Effector memory CD4-positive, alpha-beta T cell (primary cell): ENCODE results near the gene GPRASP1.
A peak's percentile ranks its signal among the peaks of the same experiment; 100 is the strongest.

Experiments
- DNase-seq, 3 donors: peaks; one replicate each; pipeline ENCODE4 v3.0.0-alpha.2; 2020
- H3K27ac ChIP-seq: 2 replicates; pipeline ENCODE4 v1.7.0; 2013; ENCODE audit warnings: mild to moderate bottlenecking, low read length, moderate library complexity; ENCODE audit not compliant: insufficient read depth, poor library complexity, severe bottlenecking
- H3K27me3 ChIP-seq: replicated peaks from 2 replicates; pipeline ENCODE4 v1.7.0; 2013; ENCODE audit warnings: mild to moderate bottlenecking, low read length; ENCODE audit not compliant: insufficient read depth, control insufficient read depth, poor library complexity, severe bottlenecking
- H3K36me3 ChIP-seq: 2 replicates; pipeline ENCODE4 v1.7.0; 2013; ENCODE audit warnings: mild to moderate bottlenecking, low read length, moderate library complexity; ENCODE audit not compliant: control insufficient read depth, insufficient read depth
- H3K4me1 ChIP-seq: 2 replicates; pipeline ENCODE4 v1.7.0; 2013; ENCODE audit warnings: low read length, mild to moderate bottlenecking; ENCODE audit not compliant: control insufficient read depth, insufficient read depth, poor library complexity, severe bottlenecking
- H3K4me3 ChIP-seq: 2 replicates; pipeline ENCODE4 v1.7.0; 2013; ENCODE audit warnings: low read length, low read depth, mild to moderate bottlenecking; ENCODE audit not compliant: insufficient read depth, poor library complexity, severe bottlenecking
- H3K9me3 ChIP-seq: 2 replicates; pipeline ENCODE4 v1.7.0; 2013; ENCODE audit warnings: mild to moderate bottlenecking, low read length, moderate library complexity; ENCODE audit not compliant: control insufficient read depth
- total RNA-seq, 3 donors: gene quantifications; one replicate each; lab custom pipeline; 2026; lab: John Stamatoyannopoulos, UW

GPRASP1 gene
- 92.1 to 113 (median 96.0) reads per million in 3 donors for total RNA-seq

GRCh38 chrX:102651242-102652011 lies at the start of gene GPRASP1:
Gene GPRASP1 (plus strand): TSS chrX:102651483. CDS start chrX:102653914, 2,431 bp downstream.
- Histone ChIP-seq H3K36me3 (no peaks in the 10 kb centered on the region), H3K9me3 (no peaks in the 10 kb centered on the region), H3K27me3 (no peaks in the 10 kb centered on the region), H3K27ac (peak within 1 kb of the TSS; percentile 67), H3K4me3 (peak within 1 kb of the TSS; percentile 71), H3K4me1 (peaks cover 5% of the 10 kb centered on the region)
- DNase-seq, result peak; percentile 44 to 56 (median 50)

- H3K9me3 ChIP-seq, result no peaks in the 10 kb centered on the region
- H3K4me1 ChIP-seq, result no peaks in the 10 kb centered on the region
- DNase-seq, result no peak
- no peak overlapping the region for H3K27ac ChIP-seq
- no peaks in the 10 kb centered on the region for H3K27me3 ChIP-seq
- no peaks in the 10 kb centered on the region for H3K36me3 ChIP-seq
- H3K4me3 ChIP-seq, result no peak overlapping the region
Observed at GRCh38 chrX:102604327-102604726, 47.0 kb upstream of the GPRASP1 start.

- DNase-seq, result no peak
- no peaks in the 10 kb centered on the region for H3K4me1 ChIP-seq
- H3K4me3 ChIP-seq, result no peak overlapping the region
- no peaks in the 10 kb centered on the region for H3K36me3 ChIP-seq
- H3K27ac ChIP-seq, result no peak overlapping the region
- no peaks in the 10 kb centered on the region for H3K27me3 ChIP-seq
- no peaks in the 10 kb centered on the region for H3K9me3 ChIP-seq
Observed at GRCh38 chrX:102606115-102606514, 45.2 kb upstream of the GPRASP1 start.

- no peaks in the 10 kb centered on the region for H3K4me1 ChIP-seq
- H3K27me3 ChIP-seq, result no peaks in the 10 kb centered on the region
- DNase-seq, result no peak
- no peaks in the 10 kb centered on the region for H3K9me3 ChIP-seq
- no peak overlapping the region for H3K4me3 ChIP-seq
- no peaks in the 10 kb centered on the region for H3K36me3 ChIP-seq
- no peak overlapping the region for H3K27ac ChIP-seq
Observed at GRCh38 chrX:102610905-102611304, 40.4 kb upstream of the GPRASP1 start.

DNA sequence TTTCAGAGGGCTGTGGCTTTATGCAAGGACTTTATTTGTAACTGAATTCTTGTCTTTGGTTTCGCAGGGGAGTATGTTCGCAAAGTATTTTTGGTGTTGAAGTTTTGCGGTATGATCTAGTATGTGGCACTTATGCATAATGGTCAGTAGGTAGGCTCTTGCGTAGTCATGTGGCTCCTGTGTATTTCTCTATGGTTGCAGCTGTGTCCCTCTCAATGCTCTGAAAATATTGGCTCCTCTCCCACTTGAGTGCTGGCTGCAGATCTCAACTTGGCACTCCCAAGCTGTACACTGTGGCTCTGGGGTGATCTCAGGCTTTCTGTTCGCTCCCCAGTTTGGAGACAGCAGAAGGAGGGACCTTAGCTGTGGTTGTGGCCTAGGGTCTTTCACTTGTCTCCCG lies 27.2 kb upstream of the GPRASP1 start:
- H3K9me3 ChIP-seq, result no peaks in the 10 kb centered on the region
- no peak overlapping the region for H3K27ac ChIP-seq
- no peak overlapping the region for H3K4me3 ChIP-seq
- H3K4me1 ChIP-seq, result no peaks in the 10 kb centered on the region
- DNase-seq, result no peak
- H3K27me3 ChIP-seq, result no peaks in the 10 kb centered on the region
- no peaks in the 10 kb centered on the region for H3K36me3 ChIP-seq

DNA sequence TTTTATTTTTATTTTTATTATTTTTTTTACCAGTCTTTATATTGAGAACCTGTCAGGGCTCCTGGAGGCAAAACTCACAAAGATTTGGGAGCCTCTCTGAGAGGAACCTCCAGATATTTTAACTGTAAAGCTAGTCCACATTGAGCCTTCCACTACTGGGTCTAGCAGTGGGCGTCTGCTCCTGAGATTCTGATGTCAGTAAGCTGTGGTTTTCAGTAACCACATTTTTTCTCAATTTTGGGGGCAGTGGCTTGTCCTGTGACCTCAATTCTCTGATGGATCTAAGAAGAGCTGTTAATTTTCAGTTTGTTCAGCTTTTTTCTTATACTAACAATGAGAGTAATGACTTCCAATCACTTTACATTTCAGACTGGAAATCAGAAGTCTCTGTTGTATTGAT lies 23.6 kb upstream of the GPRASP1 start:
- H3K4me1 ChIP-seq, result no peaks in the 10 kb centered on the region
- no peaks in the 10 kb centered on the region for H3K27me3 ChIP-seq
- no peak overlapping the region for H3K27ac ChIP-seq
- no peaks in the 10 kb centered on the region for H3K9me3 ChIP-seq
- H3K36me3 ChIP-seq, result no peaks in the 10 kb centered on the region
- DNase-seq, result no peak
- no peak overlapping the region for H3K4me3 ChIP-seq

DNA sequence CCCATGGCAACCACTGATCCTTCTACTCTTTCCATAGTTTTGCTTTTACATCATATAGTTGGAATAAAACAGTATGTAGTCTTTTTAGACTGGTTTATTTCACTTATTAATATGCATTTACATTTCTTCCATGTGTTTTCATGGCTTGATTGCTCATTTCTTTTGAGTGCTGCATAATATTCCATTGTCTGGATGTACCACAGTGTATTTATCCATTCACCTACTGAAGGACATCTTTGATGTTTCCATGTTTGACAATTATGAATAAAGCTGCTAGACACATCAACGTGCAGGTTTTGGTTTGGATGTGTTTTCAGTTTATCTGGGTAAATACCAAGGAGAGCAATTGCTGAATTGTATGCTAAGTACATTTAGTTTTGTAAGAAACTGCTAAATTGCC lies 13.7 kb upstream of the GPRASP1 start:
- no peak overlapping the region for H3K27ac ChIP-seq
- no peaks in the 10 kb centered on the region for H3K36me3 ChIP-seq
- no peak for DNase-seq
- no peaks in the 10 kb centered on the region for H3K27me3 ChIP-seq
- no peak overlapping the region for H3K4me3 ChIP-seq
- H3K9me3 ChIP-seq, result no peaks in the 10 kb centered on the region
- no peaks in the 10 kb centered on the region for H3K4me1 ChIP-seq

- H3K9me3 ChIP-seq, result no peaks in the 10 kb centered on the region
- DNase-seq, result no peak
- peaks cover 5% of the 10 kb centered on the region for H3K4me1 ChIP-seq
- peak overlapping the region; percentile 71 for H3K4me3 ChIP-seq
- H3K27ac ChIP-seq, result peak overlapping the region; percentile 14
- H3K27me3 ChIP-seq, result no peaks in the 10 kb centered on the region
- H3K36me3 ChIP-seq, result no peaks in the 10 kb centered on the region
Observed at GRCh38 chrX:102650903-102651241, 411 bp upstream of the GPRASP1 start.

- peak; percentile 17 to 53 (median 44) for DNase-seq
Observed at GRCh38 chrX:102652031-102652688, 877 bp downstream of the GPRASP1 start.

GRCh38 chrX:102654696-102655095 lies 3.4 kb downstream of the GPRASP1 start:
- no peaks in the 10 kb centered on the region for H3K27me3 ChIP-seq
- no peak overlapping the region for H3K4me3 ChIP-seq
- H3K27ac ChIP-seq, result no peak overlapping the region
- H3K36me3 ChIP-seq, result no peaks in the 10 kb centered on the region
- H3K9me3 ChIP-seq, result no peaks in the 10 kb centered on the region
- H3K4me1 ChIP-seq, result peaks cover 5% of the 10 kb centered on the region
- no peak for DNase-seq

More at GRCh38 chrX:102652031-102652688, 877 bp downstream of the GPRASP1 start:
- Histone ChIP-seq H3K36me3 (no peaks in the 10 kb centered on the region), H3K4me3 (peak overlapping the region; percentile 71), H3K9me3 (no peaks in the 10 kb centered on the region), H3K4me1 (peaks cover 5% of the 10 kb centered on the region), H3K27ac (peak overlapping the region; percentile 67), H3K27me3 (no peaks in the 10 kb centered on the region)
